GM15510 (cell line): ENCODE results near the gene NLRP6.

ENCODE experiments used
- POLR2A ChIP-seq: IDR thresholded peaks from 3 replicates; pipeline ENCODE4 v1.6.1; 2011; ENCODE audit warnings: borderline replicate concordance; ENCODE audit not compliant: insufficient read length; ENCODE audit errors: extremely low read depth

The NLRP6 gene

DNA sequence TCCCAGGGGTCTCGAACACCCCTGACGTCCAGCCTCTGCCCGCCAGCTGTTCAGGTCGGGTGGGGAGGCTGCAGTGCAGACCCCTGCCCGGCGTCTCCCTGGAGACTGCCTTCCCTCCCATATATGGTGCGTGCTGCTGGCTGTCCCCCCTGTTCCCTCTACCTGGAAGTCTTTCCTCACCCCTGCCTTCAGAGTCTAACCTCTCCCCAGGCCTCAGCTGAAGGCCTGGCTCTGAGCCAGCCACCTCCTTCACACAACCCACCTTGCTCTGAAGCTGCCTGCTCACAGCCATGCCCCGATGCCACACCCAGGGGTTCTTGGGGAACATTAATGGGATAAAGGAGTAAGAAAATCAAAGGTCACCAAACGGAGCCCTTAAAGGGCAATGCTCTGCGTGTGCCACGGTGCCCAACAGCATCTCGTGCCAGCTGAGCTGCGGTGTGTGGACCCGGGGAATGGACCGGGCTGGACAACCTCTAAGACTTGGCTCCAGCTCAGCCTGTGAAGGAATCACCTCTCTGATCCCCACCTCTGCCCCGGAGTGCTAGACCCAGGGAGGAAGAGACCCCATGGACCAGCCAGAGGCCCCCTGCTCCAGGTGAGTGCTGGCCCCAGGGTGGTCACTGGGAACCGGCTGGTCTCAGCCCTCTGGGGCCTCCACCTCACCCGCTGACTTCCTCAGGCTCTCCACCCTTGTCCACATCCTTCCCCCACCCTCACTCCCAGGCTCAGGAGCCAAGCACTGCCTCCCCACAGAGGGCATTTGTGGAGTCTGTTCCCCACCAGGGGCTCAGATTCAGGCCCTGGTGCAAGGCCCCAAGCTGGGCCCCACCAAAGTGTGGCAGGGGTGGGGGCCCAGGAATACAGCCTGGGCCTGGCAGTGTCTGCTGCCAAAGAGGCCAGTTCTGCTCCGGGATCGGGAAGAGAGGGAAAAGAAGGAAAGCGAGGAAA is at the start of gene NLRP6:
TSS of gene NLRP6 (plus strand) at position 407 of the 951 bp plus-strand sequence. CDS start at position 570, 163 bp downstream.
- TF ChIP-seq POLR2A = no peak

DNA sequence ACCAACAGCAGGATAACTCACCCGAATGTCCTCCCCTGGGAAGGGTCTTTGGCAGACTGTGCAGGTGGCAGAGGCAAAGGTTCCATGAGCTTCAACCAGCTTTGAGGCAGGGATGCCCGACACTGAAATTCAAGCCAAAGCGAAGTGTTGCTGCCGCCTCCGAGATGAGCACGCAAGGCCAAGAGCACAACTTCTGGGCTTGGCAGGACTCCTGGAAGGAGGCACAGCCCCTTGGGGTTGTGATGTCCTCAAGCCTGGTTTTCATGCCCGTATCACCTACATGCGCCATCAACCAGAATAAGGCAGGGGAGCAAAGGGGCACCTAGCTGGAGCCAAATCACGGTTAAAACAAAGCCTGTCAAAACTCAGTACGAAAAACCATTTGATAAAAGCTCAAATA is 47.8 kb upstream of the NLRP6 start:
- TF ChIP-seq POLR2A = no peak

DNA sequence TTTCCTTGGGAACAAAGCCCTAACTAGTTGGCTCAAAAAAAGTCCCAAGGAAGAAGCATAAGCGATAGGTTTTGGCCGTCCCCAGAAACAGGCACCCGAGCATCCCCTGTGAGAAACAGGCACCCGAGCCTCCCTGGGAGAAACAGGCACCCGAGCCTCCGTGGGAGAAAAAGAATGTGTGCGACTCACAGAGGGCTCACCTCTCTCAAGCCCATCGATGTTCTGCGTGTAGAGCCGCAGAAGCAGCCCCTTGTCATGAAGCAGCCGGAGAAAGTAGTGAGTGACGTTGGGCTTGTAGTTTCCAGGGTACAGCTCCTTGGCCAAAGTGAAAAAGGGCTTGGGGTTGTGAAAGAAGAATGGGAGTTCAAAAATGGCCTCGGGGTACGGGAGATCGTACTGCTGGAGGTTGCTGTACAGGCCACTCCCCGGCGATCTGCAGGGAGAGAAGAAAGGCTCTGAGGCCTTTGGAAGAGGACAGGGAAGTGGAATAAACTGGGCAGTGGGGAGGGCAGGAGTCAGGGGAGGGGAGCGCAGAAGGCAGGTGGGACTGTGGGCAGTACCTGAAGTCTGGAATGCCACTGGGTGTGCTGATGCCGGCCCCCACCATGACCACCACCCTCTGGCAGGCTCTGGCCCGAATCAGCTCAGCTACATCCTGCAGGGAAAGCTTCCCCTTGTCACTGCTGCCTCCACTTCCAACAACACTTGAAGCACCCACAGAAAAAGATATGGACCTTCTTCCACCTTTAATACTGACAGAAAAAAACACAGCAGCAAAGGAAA is 45.2 kb upstream of the NLRP6 start:
- TF ChIP-seq POLR2A = no peak

DNA sequence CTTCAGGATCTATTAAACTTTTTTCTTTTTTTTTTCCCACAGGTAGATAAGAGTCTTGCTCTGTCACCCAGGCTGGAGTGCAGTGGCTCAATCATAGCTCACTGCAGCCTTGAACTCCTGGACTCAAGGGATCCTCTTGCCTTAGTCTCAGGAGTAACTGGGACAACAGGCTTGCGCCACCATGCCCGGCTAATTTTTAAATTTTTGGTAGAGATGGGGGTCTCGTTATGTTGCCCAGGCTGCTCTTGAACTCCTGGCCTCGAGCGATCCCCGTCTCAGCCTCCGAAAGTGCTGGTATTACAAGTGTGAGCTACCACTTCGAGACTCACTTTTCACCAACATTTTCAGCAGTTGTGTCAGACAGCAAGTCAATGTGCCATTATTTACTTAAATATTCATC is 43.0 kb upstream of the NLRP6 start:
- no peak for TF ChIP-seq POLR2A

DNA sequence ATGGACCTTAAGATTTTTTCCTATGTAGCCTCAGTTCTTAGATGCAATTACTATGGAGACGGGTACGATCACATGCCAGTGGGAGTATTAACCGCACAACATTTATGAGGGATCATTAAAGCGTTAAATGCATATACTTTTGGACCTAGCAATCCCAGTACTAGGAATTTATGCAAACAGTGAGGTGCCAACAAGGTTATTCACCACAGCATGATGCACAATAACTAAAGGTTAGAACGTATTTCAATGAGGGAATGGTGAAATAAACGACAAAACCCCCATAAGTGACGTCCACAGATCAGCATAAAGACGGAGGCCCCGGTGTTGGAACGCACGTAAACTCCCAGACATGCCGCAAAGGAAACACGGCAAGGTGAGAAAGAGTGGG is 42.6 kb upstream of the NLRP6 start:
- no peak for TF ChIP-seq POLR2A

- TF ChIP-seq POLR2A = peak; percentile 77
Measured at GRCh38 chr11:235997-236773, 42.0 kb upstream of the NLRP6 start, which contains the start of gene SIRT3. SIRT3 (minus strand) TSS chr11:236342; CDS start chr11:236328, 14 bp downstream.

GRCh38 chr11:236774-237767 is 41.1 kb upstream of the NLRP6 start, which contains the start of gene PSMD13:
PSMD13 (plus strand) TSS chr11:236976; CDS start chr11:237050, 74 bp downstream.
- peak; percentile 71 for TF ChIP-seq POLR2A

- no peak for TF ChIP-seq POLR2A
Measured at GRCh38 chr11:240315-240714, 37.9 kb upstream of the NLRP6 start.

DNA sequence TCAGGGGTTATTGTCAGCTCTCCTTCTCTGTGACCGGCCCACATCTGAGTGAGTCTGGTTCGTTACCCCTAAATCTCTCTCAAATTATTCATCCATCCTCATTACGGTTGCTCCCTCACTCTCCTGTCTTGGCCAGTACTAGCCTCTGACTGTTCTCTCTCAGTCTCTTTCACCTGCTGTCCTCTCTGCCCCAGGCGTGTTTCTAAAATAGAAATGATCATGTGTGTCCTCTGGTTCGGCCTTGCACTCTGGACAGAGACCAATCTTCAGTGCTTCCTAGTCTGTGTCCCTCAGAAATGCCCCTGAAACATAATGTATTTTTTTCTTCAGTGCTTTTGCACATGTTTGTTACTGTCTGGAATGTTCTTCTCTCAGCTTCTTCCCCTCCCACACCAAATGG is 36.6 kb upstream of the NLRP6 start:
- TF ChIP-seq POLR2A = no peak

GRCh38 chr11:244376-244775 is 33.8 kb upstream of the NLRP6 start:
- no peak for TF ChIP-seq POLR2A

DNA sequence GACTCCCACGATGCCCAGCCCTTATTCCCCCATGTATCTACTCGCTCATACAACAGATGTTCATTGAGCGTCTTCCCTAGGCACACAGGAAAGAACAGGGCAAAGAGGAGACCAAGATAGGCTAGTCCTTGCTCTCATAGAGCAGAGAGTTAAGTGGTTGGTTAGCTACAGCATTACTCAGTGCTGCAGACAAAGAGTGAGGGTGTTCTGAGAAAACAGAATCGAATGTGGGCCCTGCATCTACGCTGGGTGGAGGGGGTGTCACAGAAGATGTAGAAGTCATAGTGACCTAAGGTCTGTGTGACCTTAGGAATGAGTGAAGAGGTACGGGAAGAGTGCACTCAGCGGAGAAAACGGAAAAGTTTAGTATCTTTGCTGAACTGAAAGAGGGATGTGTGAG is 29.1 kb upstream of the NLRP6 start:
- TF ChIP-seq POLR2A = no peak

DNA sequence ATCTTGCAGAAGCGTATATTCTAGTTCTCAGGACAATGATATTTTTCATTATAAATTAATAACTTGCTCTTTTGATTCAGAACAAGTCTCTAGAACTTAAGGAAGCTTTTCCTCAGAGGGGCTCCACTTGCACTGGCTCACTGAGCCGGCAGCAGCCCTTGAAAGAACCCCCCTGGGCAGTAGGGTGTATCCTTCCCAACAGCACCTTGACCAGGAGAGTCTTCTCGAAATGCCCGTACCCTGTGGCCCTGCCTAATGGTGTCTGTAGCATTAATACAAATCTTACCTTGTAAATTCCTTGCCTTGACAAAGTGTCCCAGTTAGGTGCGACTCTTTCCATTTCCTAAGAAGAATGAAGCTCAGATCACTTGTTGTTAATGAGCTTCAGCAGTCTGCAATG is 27.9 kb upstream of the NLRP6 start:
- no peak for TF ChIP-seq POLR2A

GRCh38 chr11:250740-251299 is 27.4 kb upstream of the NLRP6 start:
- TF ChIP-seq POLR2A = no peak
